GM12878 (cell line): ENCODE measurements around the gene TPGS1. TPM values are rescaled to one million over a fixed set of nuclear protein-coding genes. Genes with fewer than 3 reads are reported as not detected.

Experiments used
- ATAC-seq: fragments of 200-7000 bp; cut with Tn5 transposase; 3 replicates; pipeline ENCODE4 v1.9.1; 2020; ENCODE audit warnings: mild to moderate bottlenecking, moderate library complexity
- BruUV-seq: library from RNA; stranded (reverse); fragments of 400-500 nt; replicated peaks from 2 replicates; lab custom pipeline; 2021; lab: Mats Ljungman, UMichigan
- CTCF ChIA-PET: fragments of 300-600 bp; sonication (Branson Sonifier 250); formaldehyde crosslinking; extraction: SDS; loops from one replicate; lab custom pipeline; 2021; ENCODE audit warnings: inconsistent platforms; lab: Yijun Ruan, JAX
- POLR2A ChIA-PET: fragments of 350-600 bp; formaldehyde crosslinking; extraction: SDS; loops from one replicate; lab custom pipeline; 2021; ENCODE audit warnings: inconsistent platforms; lab: Charles Lee
- RAD21 ChIA-PET: fragments of 300-600 bp; sonication (Branson Sonifier 250); formaldehyde crosslinking; loops from one replicate; lab custom pipeline; 2023; ENCODE audit warnings: antibody characterized with exemption; ENCODE audit not compliant: unreplicated experiment; lab: Charles Lee
- SMC1A ChIA-PET: fragments of 300-600 bp; sonication (Branson Sonifier 250); formaldehyde crosslinking; loops from one replicate; lab custom pipeline; 2023; ENCODE audit not compliant: unreplicated experiment, uncharacterized antibody; lab: Charles Lee
- DNase-seq: peaks from one replicate; pipeline ENCODE4 v3.0.0-alpha.2; 2011; ENCODE audit warnings: low read depth, low spot score
- FAIRE-seq: peaks from 3 replicates; lab custom pipeline; 2011; peaks lifted over from hg19 to GRCh38; lab: Jason Lieb, UNC
- H2AFZ ChIP-seq: 2 replicates; pipeline ENCODE4 v1.6.0; 2011; ENCODE audit warnings: low read depth, low read length, control low read depth; ENCODE audit not compliant: control insufficient read depth
- H3K27ac ChIP-seq: 2 replicates; pipeline ENCODE4 v1.5.1; 2011; ENCODE audit warnings: control low read depth; ENCODE audit not compliant: control insufficient read depth, insufficient read depth
- H3K27me3 ChIP-seq, 2 experiments: replicated peaks in 1 of 2; 2 replicates each; pipeline versions ENCODE4 v1.6.0 to v1.6.1; 2011; ENCODE audit warnings: low read length in 1 of 2; ENCODE audit not compliant: control insufficient read depth in 2 of 2, insufficient read depth in 2 of 2
- H3K36me3 ChIP-seq, 2 experiments: 2 replicates each; pipeline ENCODE4 v1.5.1; 2011; ENCODE audit warnings: low read length in 1 of 2; ENCODE audit not compliant: control insufficient read depth in 2 of 2, insufficient read depth in 2 of 2
- H3K4me1 ChIP-seq: 2 replicates; pipeline ENCODE4 v1.6.1; 2011; ENCODE audit warnings: mild to moderate bottlenecking, low read length, moderate library complexity, mixed read lengths; ENCODE audit not compliant: control insufficient read depth, insufficient read depth
- H3K4me2 ChIP-seq: 2 replicates; pipeline ENCODE4 v1.6.0; 2011; ENCODE audit warnings: control low read depth; ENCODE audit not compliant: control insufficient read depth, insufficient read depth
- H3K4me3 ChIP-seq: fragments of 200-600 bp; sonication (generic); 2 replicates; pipeline ENCODE4 v1.5.1; 2016
- H3K79me2 ChIP-seq: 2 replicates; pipeline ENCODE4 v1.6.0; 2011; ENCODE audit warnings: low read length; ENCODE audit not compliant: control insufficient read depth, insufficient read depth
- H3K9ac ChIP-seq: 2 replicates; pipeline ENCODE4 v1.8.0; 2011; ENCODE audit warnings: low read length, control low read depth, mixed read lengths; ENCODE audit not compliant: control insufficient read depth, insufficient read depth
- H3K9me3 ChIP-seq: replicated peaks from 3 replicates; pipeline ENCODE4 v1.5.1; 2011; ENCODE audit warnings: mild to moderate bottlenecking, low read length; ENCODE audit not compliant: control insufficient read depth, insufficient read depth
- H4K20me1 ChIP-seq: 2 replicates; pipeline ENCODE4 v1.6.0; 2011; ENCODE audit not compliant: control insufficient read depth, insufficient read depth
- ATF2 ChIP-seq: IDR thresholded peaks from 2 replicates; pipeline ENCODE4 v1.6.1; 2012; ENCODE audit warnings: low read length, inconsistent platforms
- ATF3 ChIP-seq: IDR thresholded peaks from 2 replicates; pipeline ENCODE4 v1.6.1; 2011; ENCODE audit warnings: low read depth, mild to moderate bottlenecking, low read length, moderate library complexity, borderline replicate concordance; ENCODE audit errors: extremely low read depth
- FOS ChIP-seq: IDR thresholded peaks from 3 replicates; pipeline ENCODE4 v1.6.1; 2011; ENCODE audit warnings: borderline replicate concordance; ENCODE audit not compliant: insufficient read length; ENCODE audit errors: extremely low read depth
- HDAC2 ChIP-seq: fragments of 200-600 bp; sonication (generic); IDR thresholded peaks from 2 replicates; pipeline ENCODE4 v1.6.1; 2017
- IRF5 ChIP-seq: fragments of 450-650 bp; IDR thresholded peaks from 2 replicates; pipeline ENCODE4 v1.6.1; 2017; ENCODE audit warnings: borderline replicate concordance
- KAT2A ChIP-seq: conservative IDR thresholded peaks from 2 replicates; pipeline ENCODE4 v1.6.1; 2011; ENCODE audit warnings: low read depth, low read length; ENCODE audit not compliant: control insufficient read depth
- LARP7 ChIP-seq: fragments of 450-650 bp; IDR thresholded peaks from 2 replicates; pipeline ENCODE4 v1.6.1; 2017; ENCODE audit warnings: mild to moderate bottlenecking
- MAX ChIP-seq: IDR thresholded peaks from 2 replicates; pipeline ENCODE4 v1.6.1; 2012; ENCODE audit warnings: low read depth, low read length, improper control_type of control experiment
- MXI1 ChIP-seq: fragments of 150-350 bp; IDR thresholded peaks from 2 replicates; pipeline ENCODE4 v1.6.1; 2011; ENCODE audit warnings: low read depth, mild to moderate bottlenecking, inconsistent platforms, low read length, improper control_type of control experiment
- NRF1 ChIP-seq: conservative IDR thresholded peaks from 2 replicates; pipeline ENCODE4 v1.6.1; 2011; ENCODE audit warnings: mild to moderate bottlenecking, low read depth, low read length, improper control_type of control experiment
- POU2F2 ChIP-seq: IDR thresholded peaks from 3 replicates; pipeline ENCODE4 v1.6.1; 2011; ENCODE audit warnings: low read depth, mild to moderate bottlenecking, low read length, borderline replicate concordance
- RELB ChIP-seq: fragments of 450-650 bp; IDR thresholded peaks from 2 replicates; pipeline ENCODE4 v1.6.1; 2017; ENCODE audit warnings: low read depth, mild to moderate bottlenecking, moderate library complexity
- SP1 ChIP-seq: IDR thresholded peaks from one replicate; pipeline ENCODE4 v1.6.1; 2011; ENCODE audit warnings: low read depth, low read length
- TARDBP ChIP-seq: IDR thresholded peaks from 2 replicates; pipeline ENCODE4 v1.6.1; 2016; ENCODE audit warnings: borderline replicate concordance
- TBL1XR1 ChIP-seq: IDR thresholded peaks from 2 replicates; pipeline ENCODE4 v1.6.1; 2012; ENCODE audit warnings: low read depth, low read length, improper control_type of control experiment
- USF2 ChIP-seq: IDR thresholded peaks from 2 replicates; pipeline ENCODE4 v1.6.1; 2011; ENCODE audit warnings: low read depth, low read length, improper control_type of control experiment, borderline replicate concordance
- ZNF207 ChIP-seq: fragments of 450-650 bp; IDR thresholded peaks from 2 replicates; pipeline ENCODE4 v1.6.1; 2014; ENCODE audit warnings: antibody characterized with exemption, mild to moderate bottlenecking, borderline replicate concordance
- ZNF217 ChIP-seq: fragments of 450-650 bp; IDR thresholded peaks from 2 replicates; pipeline ENCODE4 v1.6.1; 2017; ENCODE audit warnings: antibody characterized with exemption, mild to moderate bottlenecking
- ZNF274 ChIP-seq: IDR thresholded peaks from one replicate; pipeline ENCODE4 v1.8.0; 2011; ENCODE audit not compliant: insufficient read length, insufficient read depth
- ZSCAN29 ChIP-seq: fragments of 450-650 bp; IDR thresholded peaks from 2 replicates; pipeline ENCODE4 v1.6.1; 2017; ENCODE audit warnings: mild to moderate bottlenecking, moderate library complexity
- WGBS: methylation state at CpG from one replicate; pipeline ENCODE4 v1.1.6; 2016; ENCODE audit warnings: low lambda C conversion rate; ENCODE audit not compliant: insufficient replicate concordance, insufficient coverage; ENCODE audit errors: missing lambda C conversion rate; 5-methylcytosine and 5-hydroxymethylcytosine counted together
- in situ Hi-C: fragments of 300-500 bp; cut with MboI; formaldehyde crosslinking; loops from 9 replicates; pipeline ENCODE4 v1.14.3; 2018; ENCODE audit warnings: mixed read lengths
- intact Hi-C: fragments of 100-400 bp; cut with micrococcal nuclease; formaldehyde crosslinking; loops from one replicate; pipeline ENCODE4 v1.14.2; 2022; ENCODE audit not compliant: unreplicated experiment
- polyA plus RNA-seq, 11 experiments: library from polyadenylated mRNA; depleted of rRNA in 4 of 11; unstranded in 6 of 11; stranded (reverse) in 5 of 11; fragments of >200 nt; fragmentation: Nextera tagmentation in 4 of 11; fragmentation: Illumina TruSeq in 1 of 11; extraction: Ambion mirVana in 4 of 11; extraction: Trizol in 1 of 11; gene quantifications; 1 replicate in 1 of 11; 2 replicates in 10 of 11; pipeline versions ENCODE4 v1.2.1 to v1.2.3, GENCODE V29; 2011 to 2016; ENCODE audit warnings: inconsistent platforms in 2 of 11, missing spikeins in 2 of 11, low read depth in 1 of 11
- total RNA-seq, 4 experiments: library from RNA; depleted of rRNA in 3 of 4; stranded (reverse); fragments of >200 nt in 3 of 4; fragmentation: Illumina TruSeq in 1 of 4; extraction: Trizol in 1 of 4; gene quantifications; 2 replicates each; pipeline versions ENCODE4 v1.2.1 to v1.2.3, GENCODE V29; 2013 to 2021

TPGS1 gene
- total and polyA plus RNA-seq, 10 of the 15 experiments (the other 5 are each of a cell fraction or from before 2014, with no cell fraction given): 0.24 to 24.7 (median 7.7) TPM; not detected in 2

GRCh38 chr19:469833-470232, 37.5 kb upstream of the TPGS1 start (continued):
- TF ChIP-seq ATF2 (no peak), TARDBP (no peak), ATF3 (no peak), KAT2A (no peak), TBL1XR1 (no peak), FOS (no peak), ZNF217 (no peak), MAX (no peak), NRF1 (no peak)
- TF ChIP-seq, all 136 proteins: peak for 0

- intact Hi-C loops (no loop called here), in situ Hi-C loops (no loop called here)
- H3K27ac ChIP-seq: no peak overlapping the region
- no peaks in the 10 kb centered on the region for H3K27me3 ChIP-seq
- no peaks in the 10 kb centered on the region for H3K4me1 ChIP-seq
- CTCF ChIA-PET: no interaction called here
- 65% methylated on average over 20 of the region's 20 CpGs for WGBS
- no peaks in the 10 kb centered on the region for H3K79me2 ChIP-seq
- no peak for ATAC-seq
- DNase-seq: no peak
- H4K20me1 ChIP-seq: no peaks in the 10 kb centered on the region
- no peak overlapping the region for H3K4me3 ChIP-seq
- RAD21 ChIA-PET: no interaction called here
- no peaks in the 10 kb centered on the region for H3K36me3 ChIP-seq
- no peak overlapping the region for H2AFZ ChIP-seq
- SMC1A ChIA-PET: no interaction called here
- TF ChIP-seq POU2F2 (no peak), HDAC2 (no peak), ZNF207 (no peak), RELB (no peak), ZNF274 (no peak), TBL1XR1 (no peak), LARP7 (no peak), SP1 (no peak), IRF5 (no peak), ZSCAN29 (no peak), MXI1 (no peak), USF2 (no peak)
- no TSS peak for BruUV-seq
- no peaks in the 10 kb centered on the region for H3K9me3 ChIP-seq
- POLR2A ChIA-PET: no interaction called here
- FAIRE-seq: no peak
- no peak overlapping the region for H3K9ac ChIP-seq
- no peak overlapping the region for H3K4me2 ChIP-seq
Measured at GRCh38 chr19:470701-471100, 36.6 kb upstream of the TPGS1 start.
